Raji (cell line): ENCODE data around the gene ETF1.

Experiments used
- POLR2A ChIP-seq: IDR thresholded peaks from 2 replicates; pipeline ENCODE4 v1.6.1; 2011; ENCODE audit warnings: low read depth, low read length, control low read depth; ENCODE audit not compliant: insufficient read depth

The ETF1 gene

GRCh38 chr5:138542956-138543729 is at the start of gene ETF1:
Gene ETF1 (minus strand): TSS chr5:138543236. CDS start chr5:138542918, 318 bp downstream.
- TF ChIP-seq POLR2A, result peak; percentile 66

GRCh38 chr5:138588013-138588788 is 45.2 kb upstream of the ETF1 start:
- TF ChIP-seq POLR2A, result no peak

GRCh38 chr5:138585157-138585556 is 42.1 kb upstream of the ETF1 start:
- TF ChIP-seq POLR2A, result no peak

- no peak for TF ChIP-seq POLR2A
Observed at GRCh38 chr5:138583984-138584637, 41.1 kb upstream of the ETF1 start.

- no peak for TF ChIP-seq POLR2A
Observed at GRCh38 chr5:138582959-138583358, 39.9 kb upstream of the ETF1 start.

- no peak for TF ChIP-seq POLR2A
Observed at GRCh38 chr5:138580777-138581176, 37.7 kb upstream of the ETF1 start.

GRCh38 chr5:138580001-138580400 is 37.0 kb upstream of the ETF1 start:
- TF ChIP-seq POLR2A, result no peak

- no peak for TF ChIP-seq POLR2A
Observed at GRCh38 chr5:138579517-138579863, 36.5 kb upstream of the ETF1 start.

GRCh38 chr5:138577452-138577851 is 34.4 kb upstream of the ETF1 start:
- TF ChIP-seq POLR2A, result no peak

GRCh38 chr5:138575194-138576015 is 32.4 kb upstream of the ETF1 start, which contains the start of gene HSPA9:
Gene HSPA9 (minus strand): TSS chr5:138575401. CDS start chr5:138575318, 83 bp downstream.
- peak; percentile 82 for TF ChIP-seq POLR2A

GRCh38 chr5:138574744-138575193 is 31.7 kb upstream of the ETF1 start:
- TF ChIP-seq POLR2A, result no peak

GRCh38 chr5:138573949-138574670 is 31.1 kb upstream of the ETF1 start:
- TF ChIP-seq POLR2A, result no peak

- no peak for TF ChIP-seq POLR2A
Observed at GRCh38 chr5:138573223-138573622, 30.2 kb upstream of the ETF1 start.

- no peak for TF ChIP-seq POLR2A
Observed at GRCh38 chr5:138570871-138571270, 27.8 kb upstream of the ETF1 start.

GRCh38 chr5:138569782-138570181 is 26.7 kb upstream of the ETF1 start:
- no peak for TF ChIP-seq POLR2A
